K562 (cell line): ENCODE results near the gene APBB2. TPM values are rescaled to one million over a fixed set of nuclear protein-coding genes. Genes with fewer than 3 reads are reported as not detected.

Experiments used
- ATAC-seq: fragments of 200-7000 bp; cut with Tn5 transposase; 3 replicates; pipeline ENCODE4 v1.9.1; 2020; ENCODE audit warnings: moderate library complexity
- BruUV-seq: library from RNA; stranded (reverse); fragments of 400-500 nt; replicated peaks from 2 replicates; lab custom pipeline; 2021; lab: Mats Ljungman, UMichigan
- CTCF ChIA-PET: fragments of 300-600 bp; formaldehyde crosslinking; extraction: SDS; loops from one replicate; lab custom pipeline; 2021; ENCODE audit warnings: low intra/inter-chr PET ratio; lab: Yijun Ruan, JAX
- POLR2A ChIA-PET: fragments of 300-600, 350-650 bp; sonication (Branson Sonifier 250); formaldehyde crosslinking; extraction: SDS; loops from one replicate; lab custom pipeline; 2021; ENCODE audit warnings: antibody characterized with exemption, inconsistent platforms; lab: Yijun Ruan, JAX
- DNase-seq, 4 experiments: peaks; one replicate each; pipeline versions ENCODE4 v3.0.0 to v3.0.0-alpha.2; 2011 to 2018; ENCODE audit warnings: low spot score in 3 of 4, mixed read lengths in 3 of 4; ENCODE audit errors: extremely low read depth in 1 of 4
- FAIRE-seq: peaks from 2 replicates; lab custom pipeline; 2011; peaks lifted over from hg19 to GRCh38; lab: Jason Lieb, UNC
- H2AFZ ChIP-seq: 2 replicates; pipeline ENCODE4 v1.6.0; 2011; ENCODE audit warnings: low read depth, low read length, control low read depth, inconsistent platforms
- H3K27ac ChIP-seq: fragments of 200-600 bp; 3 replicates; pipeline ENCODE4 v1.8.0; 2011; ENCODE audit warnings: low read depth, mild to moderate bottlenecking, control low read depth, inconsistent platforms, low read length, moderate library complexity, mixed read lengths; ENCODE audit errors: extremely low read depth
- H3K27me3 ChIP-seq, 2 experiments: fragments of 300-600 bp in 1 of 2; 2 replicates in 1 of 2; 3 replicates in 1 of 2; pipeline versions ENCODE4 v1.6.0 to v1.8.0; 2011; ENCODE audit warnings: inconsistent platforms in 2 of 2, low read length in 2 of 2, mild to moderate bottlenecking in 1 of 2, mixed read lengths in 1 of 2, moderate library complexity in 1 of 2; ENCODE audit not compliant: control insufficient read depth in 2 of 2, insufficient read depth in 2 of 2
- H3K36me3 ChIP-seq: fragments of 300-600 bp; 3 replicates; pipeline ENCODE4 v1.8.0; 2011; ENCODE audit warnings: mild to moderate bottlenecking, low read length, inconsistent platforms; ENCODE audit not compliant: control insufficient read depth, insufficient read depth
- H3K4me1 ChIP-seq, 2 experiments: fragments of 200-600 bp in 1 of 2; replicated peaks in 1 of 2; 2 replicates in 1 of 2; 3 replicates in 1 of 2; pipeline versions ENCODE4 v1.5.1 to v1.8.0; 2011; ENCODE audit warnings: inconsistent platforms in 2 of 2, low read length in 2 of 2, mild to moderate bottlenecking in 1 of 2, mixed read lengths in 1 of 2, moderate library complexity in 1 of 2; ENCODE audit not compliant: control insufficient read depth in 2 of 2, insufficient read depth in 2 of 2
- H3K4me2 ChIP-seq: 2 replicates; pipeline ENCODE4 v1.6.1; 2011; ENCODE audit warnings: low read length, control low read depth, inconsistent platforms, mixed read lengths; ENCODE audit not compliant: insufficient read depth
- H3K4me3 ChIP-seq: fragments of 200-600 bp; sonication (generic), shearing (Covaris generic); 2 replicates; pipeline ENCODE4 v1.5.1; 2016; ENCODE audit warnings: control low read depth, inconsistent platforms
- H3K79me2 ChIP-seq: fragments of 200-600 bp; 3 replicates; pipeline ENCODE4 v1.8.0; 2011; ENCODE audit warnings: low read length, inconsistent platforms; ENCODE audit not compliant: control insufficient read depth, insufficient read depth
- H3K9ac ChIP-seq, 2 experiments: 2 replicates each; pipeline versions ENCODE4 v1.6.0 to v1.6.1; 2011; ENCODE audit warnings: low read depth in 2 of 2, low read length in 2 of 2, control low read depth in 1 of 2, inconsistent platforms in 1 of 2, mild to moderate bottlenecking in 1 of 2, mixed read lengths in 1 of 2; ENCODE audit not compliant: insufficient read depth in 1 of 2
- H3K9me1 ChIP-seq: one replicate; pipeline ENCODE4 v1.6.0; 2011; ENCODE audit warnings: inconsistent platforms, mild to moderate bottlenecking, low read length, moderate library complexity; ENCODE audit not compliant: control insufficient read depth, insufficient read depth
- H3K9me3 ChIP-seq: replicated peaks from 2 replicates; pipeline ENCODE4 v1.5.1; 2011; ENCODE audit warnings: low read depth, low read length, inconsistent platforms; ENCODE audit not compliant: control insufficient read depth, insufficient read depth
- H4K20me1 ChIP-seq: replicated peaks from 2 replicates; pipeline ENCODE4 v1.6.1; 2011; ENCODE audit warnings: low read length, inconsistent platforms, mixed read lengths; ENCODE audit not compliant: control insufficient read depth, insufficient read depth
- ARID1B ChIP-seq: fragments of 450-650 bp; IDR thresholded peaks from 2 replicates; pipeline ENCODE4 v1.6.1; 2016; ENCODE audit warnings: antibody characterized with exemption, mild to moderate bottlenecking, inconsistent platforms
- CREB5 ChIP-seq: fragments of 250-450 bp; sonication (Bioruptor Pico); IDR thresholded peaks from 2 replicates; pipeline ENCODE4 v1.5.0; 2020; ENCODE audit warnings: mild to moderate bottlenecking
- E2F5 ChIP-seq: sonication (generic); formaldehyde crosslinking; IDR thresholded peaks from 2 replicates; pipeline ENCODE4 v1.8.0; 2022; ENCODE audit warnings: mild to moderate bottlenecking, missing genetic modification reagents
- ETS2 ChIP-seq: IDR thresholded peaks from 2 replicates; pipeline ENCODE4 v1.6.1; 2016; ENCODE audit warnings: borderline replicate concordance, missing genetic modification characterization, mild to moderate bottlenecking, moderate library complexity, missing compliant biosample characterization; ENCODE audit not compliant: poor library complexity, severe bottlenecking
- GABPB1 ChIP-seq: sonication (generic); formaldehyde crosslinking; IDR thresholded peaks from 2 replicates; pipeline ENCODE4 v1.8.0; 2022; ENCODE audit warnings: mild to moderate bottlenecking, missing genetic modification reagents
- GTF2F1 ChIP-seq: IDR thresholded peaks from 2 replicates; pipeline ENCODE4 v1.6.1; 2011; ENCODE audit warnings: low read depth, low read length, improper control_type of control experiment
- HDAC6 ChIP-seq: IDR thresholded peaks from 2 replicates; pipeline ENCODE4 v1.6.1; 2012; ENCODE audit warnings: low read depth, mild to moderate bottlenecking, control low read depth, inconsistent platforms, low read length, moderate library complexity
- KAT7 ChIP-seq: sonication (generic); formaldehyde crosslinking; IDR thresholded peaks from 2 replicates; pipeline ENCODE4 v1.8.0; 2022; ENCODE audit warnings: missing genetic modification reagents, mild to moderate bottlenecking, borderline replicate concordance
- MECOM ChIP-seq: fragments of 250-450 bp; sonication (Bioruptor Pico); IDR thresholded peaks from 2 replicates; pipeline ENCODE4 v1.8.0; 2022; ENCODE audit warnings: inconsistent platforms
- SMARCA5 ChIP-seq: fragments of 450-650 bp; IDR thresholded peaks from 2 replicates; pipeline ENCODE4 v1.6.1; 2016
- TAL1 ChIP-seq: fragments of 450-650 bp; IDR thresholded peaks from 2 replicates; pipeline ENCODE4 v1.6.1; 2016; ENCODE audit warnings: mild to moderate bottlenecking
- ZEB2 ChIP-seq: fragments of 450-650 bp; IDR thresholded peaks from 2 replicates; pipeline ENCODE4 v1.6.1; 2016
- ZNF324 ChIP-seq: fragments of 250-450 bp; sonication (Bioruptor Pico); IDR thresholded peaks from 2 replicates; pipeline ENCODE4 v1.4.0; 2020; ENCODE audit warnings: mild to moderate bottlenecking
- ZNF511 ChIP-seq: sonication (generic); formaldehyde crosslinking; IDR thresholded peaks from 2 replicates; pipeline ENCODE4 v1.8.0; 2022; ENCODE audit warnings: mild to moderate bottlenecking, missing genetic modification reagents
- ZNF589 ChIP-seq: fragments of 200-800 bp; sonication (Bioruptor generic); IDR thresholded peaks from 2 replicates; pipeline ENCODE4 v1.6.1; 2016; ENCODE audit warnings: low read depth, missing genetic modification characterization, missing compliant biosample characterization
- ZNF766 ChIP-seq: fragments of 200-800 bp; sonication (Bioruptor generic); conservative IDR thresholded peaks from 2 replicates; pipeline ENCODE4 v1.6.1; 2016; ENCODE audit warnings: missing genetic modification characterization, missing compliant biosample characterization
- WGBS: fragments of 100-300 bp; shearing (Covaris generic); methylation state at CpG from one replicate; pipeline ENCODE4 v1.1.6; 2016; ENCODE audit warnings: low coverage, mixed read lengths; ENCODE audit not compliant: insufficient coverage; ENCODE audit errors: missing lambda C conversion rate; 5-methylcytosine and 5-hydroxymethylcytosine counted together
- in situ Hi-C: fragments of 300-500 bp; cut with MboI; formaldehyde crosslinking; loops from 4 replicates; pipeline ENCODE4 v1.15.0; 2018; ENCODE audit warnings: inconsistent platforms, mixed read lengths
- intact Hi-C: fragments of 100-400 bp; cut with micrococcal nuclease; formaldehyde crosslinking; loops from 2 replicates; pipeline ENCODE4 v1.14.2; 2022
- polyA plus RNA-seq, 8 experiments: library from polyadenylated mRNA; depleted of rRNA in 4 of 8; stranded (reverse) in 5 of 8; unstranded in 3 of 8; fragments of >200 nt; fragmentation: Nextera tagmentation in 2 of 8; fragmentation: Illumina TruSeq in 1 of 8; extraction: Ambion mirVana in 2 of 8; extraction: Trizol in 1 of 8; gene quantifications; 2 replicates each; pipeline versions ENCODE4 v1.2.1 to v1.2.3, GENCODE V29; 2011 to 2014; ENCODE audit warnings: inconsistent platforms in 1 of 8, missing spikeins in 1 of 8
- total RNA-seq, 7 experiments: library from RNA; depleted of rRNA in 6 of 7; stranded (reverse); fragments of >200 nt in 6 of 7; fragmentation: Illumina TruSeq in 2 of 7; extraction: Trizol in 2 of 7; gene quantifications; 2 replicates each; pipeline versions ENCODE4 v1.2.1 to v1.2.3, GENCODE V29; 2011 to 2021; ENCODE audit warnings: low replicate concordance in 1 of 7

The APBB2 gene
- total and polyA plus RNA-seq, 9 of the 15 experiments (the other 6 are each of a cell fraction or from before 2014, with no cell fraction given), result 0.08 to 2.1 (median 1.4) TPM

- Histone ChIP-seq H4K20me1 (no peaks in the 10 kb centered on the region), H3K4me3 (no peak overlapping the region), H3K9ac (no peak overlapping the region), H3K9me3 (no peaks in the 10 kb centered on the region), H3K4me2 (no peak overlapping the region), H3K27ac (no peak overlapping the region), H3K27me3 (no peaks in the 10 kb centered on the region), H3K4me1 (no peaks in the 10 kb centered on the region), H3K9me1 (no peaks in the 10 kb centered on the region), H2AFZ (no peak overlapping the region), H3K36me3 (no peaks in the 10 kb centered on the region)
- no peak for ATAC-seq
- BruUV-seq, result no TSS peak
- TF ChIP-seq MECOM (CRISPR knock-in tag) (no peak), GTF2F1 (no peak), ZNF324 (CRISPR knock-in tag) (no peak), ZNF511 (CRISPR knock-in tag) (no peak), TAL1 (no peak), GABPB1 (CRISPR knock-in tag) (no peak), SMARCA5 (no peak), KAT7 (no peak), ZEB2 (no peak), ARID1B (no peak), ETS2 (tag) (no peak), ZNF589 (CRISPR knock-in tag) (no peak), CREB5 (CRISPR knock-in tag) (no peak), E2F5 (CRISPR knock-in tag) (no peak), ZNF766 (CRISPR knock-in tag) (no peak), HDAC6 (no peak)
- TF ChIP-seq, all 486 proteins: peak for 0
- DNase-seq (no peak), FAIRE-seq (no peak)
- H3K79me2 ChIP-seq, result no peaks in the 10 kb centered on the region
- CTCF ChIA-PET, result no interaction called here
- intact Hi-C loops, result no loop called here
- in situ Hi-C loops, result no loop called here
- POLR2A ChIA-PET, result no interaction called here
- whole genome bisulfite sequencing, result 0% methylated on average over 1 of the region's 1 CpG
Measured at GRCh38 chr4:41041551-41041950, 172.8 kb downstream of the APBB2 start.
